NT2/D1 (cell line): ENCODE measurements around the gene CNPY1.

Experiments used
- SUZ12 ChIP-seq: IDR thresholded peaks from 2 replicates; pipeline ENCODE4 v1.6.1; 2011; ENCODE audit not compliant: insufficient read length, insufficient read depth; ENCODE audit errors: extremely low read depth
- YY1 ChIP-seq: IDR thresholded peaks from 2 replicates; pipeline ENCODE4 v1.6.1; 2011; ENCODE audit not compliant: insufficient read length, insufficient read depth
- ZNF274 ChIP-seq: IDR thresholded peaks from 2 replicates; pipeline ENCODE4 v1.6.1; 2011; ENCODE audit warnings: mild to moderate bottlenecking, low read depth, low read length

DNA sequence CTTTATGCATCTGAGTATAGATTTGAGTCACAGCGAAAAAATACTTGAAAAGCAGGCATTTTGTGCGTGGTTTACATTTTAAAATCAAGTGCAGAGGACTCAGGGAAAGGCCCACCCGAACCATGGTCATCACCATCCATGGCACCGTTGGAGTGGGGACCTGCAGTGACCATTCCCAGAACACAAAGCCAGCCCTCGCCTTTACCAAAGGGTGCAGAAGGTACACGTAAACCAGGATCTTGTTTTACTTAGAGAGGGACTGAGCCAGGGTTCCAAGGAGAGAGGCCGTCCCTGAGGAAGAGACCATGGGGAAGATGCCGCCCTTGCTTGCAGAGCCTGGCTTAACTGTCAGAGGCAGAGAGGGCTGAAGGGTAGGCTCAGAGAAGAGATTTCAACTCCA lies 12.0 kb upstream of the CNPY1 start:
- TF ChIP-seq ZNF274: no peak
- no peak for TF ChIP-seq SUZ12
- TF ChIP-seq YY1: no peak
